Mesendoderm (in vitro differentiated cells): ENCODE results near the gene DAG1.
A peak's percentile ranks its signal among the peaks of the same experiment; 100 is the strongest.

ENCODE experiments used
- DNase-seq: peaks from one replicate; pipeline ENCODE4 v3.0.0; 2013
- H2AK5ac ChIP-seq: 2 replicates; pipeline ENCODE4 v1.6.1; 2013; ENCODE audit warnings: low read length, inconsistent platforms
- H2BK120ac ChIP-seq: 2 replicates; pipeline ENCODE4 v1.6.1; 2013; ENCODE audit warnings: low read depth, mild to moderate bottlenecking, low read length, moderate library complexity, mixed read lengths
- H2BK15ac ChIP-seq: replicated peaks from 2 replicates; pipeline ENCODE4 v1.6.1; 2013; ENCODE audit warnings: low read depth, mild to moderate bottlenecking, moderate library complexity
- H2BK5ac ChIP-seq: 2 replicates; pipeline ENCODE4 v1.6.1; 2013; ENCODE audit warnings: low read length, inconsistent platforms
- H3K18ac ChIP-seq: 2 replicates; pipeline ENCODE4 v1.6.1; 2013; ENCODE audit warnings: mild to moderate bottlenecking, low read length, mixed read lengths
- H3K23ac ChIP-seq: one replicate; pipeline ENCODE4 v1.6.1; 2013; ENCODE audit warnings: low read length
- H3K27ac ChIP-seq: 2 replicates; pipeline ENCODE4 v1.5.1; 2013; ENCODE audit warnings: low read depth, mild to moderate bottlenecking, inconsistent platforms, low read length, moderate library complexity
- H3K27me3 ChIP-seq: 2 replicates; pipeline ENCODE4 v1.6.1; 2013; ENCODE audit warnings: low read length, control low read depth, mild to moderate bottlenecking, inconsistent platforms; ENCODE audit not compliant: insufficient read depth, poor library complexity
- H3K36me3 ChIP-seq: 2 replicates; pipeline ENCODE4 v1.6.1; 2013; ENCODE audit warnings: low read length, inconsistent platforms; ENCODE audit not compliant: control insufficient read depth, insufficient read depth
- H3K4ac ChIP-seq: one replicate; pipeline ENCODE4 v1.6.1; 2013; ENCODE audit warnings: low read depth, mild to moderate bottlenecking, low read length, moderate library complexity
- H3K4me1 ChIP-seq: 2 replicates; pipeline ENCODE4 v1.6.1; 2013; ENCODE audit warnings: low read depth, low read length, inconsistent platforms; ENCODE audit not compliant: control insufficient read depth
- H3K4me2 ChIP-seq: 2 replicates; pipeline ENCODE4 v1.6.1; 2013; ENCODE audit warnings: low read length
- H3K4me3 ChIP-seq: 2 replicates; pipeline ENCODE4 v1.5.1; 2013; ENCODE audit warnings: mild to moderate bottlenecking, low read length
- H3K56ac ChIP-seq: one replicate; pipeline ENCODE4 v1.6.1; 2013; ENCODE audit warnings: low read length
- H3K79me1 ChIP-seq: 2 replicates; pipeline ENCODE4 v1.6.1; 2013; ENCODE audit warnings: low read length, inconsistent platforms
- H3K79me2 ChIP-seq: 2 replicates; pipeline ENCODE4 v1.6.1; 2013; ENCODE audit warnings: mild to moderate bottlenecking, low read length; ENCODE audit not compliant: control insufficient read depth, insufficient read depth
- H3K9ac ChIP-seq: 2 replicates; pipeline ENCODE4 v1.6.1; 2013; ENCODE audit warnings: low read length, inconsistent platforms
- H4K5ac ChIP-seq: one replicate; pipeline ENCODE4 v1.6.1; 2013; ENCODE audit warnings: low read length
- H4K8ac ChIP-seq: one replicate; pipeline ENCODE4 v1.6.1; 2013; ENCODE audit warnings: low read depth, mild to moderate bottlenecking, control low read depth, low read length, moderate library complexity
- WGBS: extraction: QIAGEN DNeasy Blood & Tissue Kit; methylation state at CpG from one replicate; pipeline ENCODE4 v1.1.7; 2013; ENCODE audit warnings: low lambda C conversion rate, missing lambda C conversion rate; ENCODE audit not compliant: insufficient coverage; ENCODE audit errors: extremely low coverage; 5-methylcytosine and 5-hydroxymethylcytosine counted together

The DAG1 gene

GRCh38 chr3:49536875-49537533 lies 66.9 kb downstream of the DAG1 start:
- WGBS = no CpG with 5 or more reads among the region's 16 CpGs
- Histone ChIP-seq H3K56ac (no peak overlapping the region), H3K23ac (no peak overlapping the region), H2AK5ac (no peak overlapping the region), H3K18ac (no peak overlapping the region), H3K79me1 (no peaks in the 10 kb centered on the region), H4K5ac (no peak overlapping the region), H2BK15ac (no peak overlapping the region), H3K4me3 (no peak overlapping the region), H3K4me1 (no peaks in the 10 kb centered on the region), H2BK5ac (no peak overlapping the region), H3K4ac (no peak overlapping the region), H3K9ac (no peak overlapping the region), H3K27ac (no peak overlapping the region), H2BK120ac (no peak overlapping the region), H3K4me2 (no peak overlapping the region), H3K79me2 (no peaks in the 10 kb centered on the region), H3K36me3 (peaks cover 8% of the 10 kb centered on the region), H4K8ac (no peak overlapping the region), H3K27me3 (no peaks in the 10 kb centered on the region)
- DNase-seq = peak; percentile 66

- no peaks in the 10 kb centered on the region for H3K36me3 ChIP-seq
- no peaks in the 10 kb centered on the region for H3K79me1 ChIP-seq
- H2BK15ac ChIP-seq = no peak overlapping the region
- no peak overlapping the region for H4K8ac ChIP-seq
- peak; percentile 94 for DNase-seq
- H3K18ac ChIP-seq = no peak overlapping the region
- H3K4me2 ChIP-seq = peak overlapping the region; percentile 77
- H3K27ac ChIP-seq = peak overlapping the region; percentile 42
- no peak overlapping the region for H2AK5ac ChIP-seq
- H4K5ac ChIP-seq = no peak overlapping the region
- H3K23ac ChIP-seq = no peak overlapping the region
- no peak overlapping the region for H2BK120ac ChIP-seq
- no peak overlapping the region for H3K4ac ChIP-seq
- peak overlapping the region; percentile 82 for H3K9ac ChIP-seq
- H2BK5ac ChIP-seq = no peak overlapping the region
- peak overlapping the region; percentile 88 for H3K56ac ChIP-seq
- WGBS = no CpG with 5 or more reads among the region's 63 CpGs
- no peaks in the 10 kb centered on the region for H3K4me1 ChIP-seq
- peaks cover 2% of the 10 kb centered on the region for H3K27me3 ChIP-seq
- no peaks in the 10 kb centered on the region for H3K79me2 ChIP-seq
- peak overlapping the region; percentile 48 for H3K4me3 ChIP-seq
Measured at GRCh38 chr3:49539659-49540560, 69.8 kb downstream of the DAG1 start.

- no peaks in the 10 kb centered on the region for H3K27me3 ChIP-seq
Measured at GRCh38 chr3:49552087-49552486, 82.0 kb downstream of the DAG1 start.

GRCh38 chr3:49553324-49553691 lies 83.2 kb downstream of the DAG1 start:
- Histone ChIP-seq H2BK5ac (no peak overlapping the region), H4K5ac (no peak overlapping the region), H4K8ac (no peak overlapping the region), H3K4ac (no peak overlapping the region), H3K36me3 (no peaks in the 10 kb centered on the region), H2BK15ac (no peak overlapping the region), H3K4me1 (peaks cover 4% of the 10 kb centered on the region), H2BK120ac (no peak overlapping the region), H3K79me1 (no peaks in the 10 kb centered on the region), H3K27me3 (no peaks in the 10 kb centered on the region), H3K56ac (peak overlapping the region; percentile 82), H3K23ac (no peak overlapping the region), H3K4me2 (peak overlapping the region; percentile 54), H3K4me3 (no peak overlapping the region), H3K27ac (no peak overlapping the region), H3K9ac (peak overlapping the region; percentile 60), H3K18ac (no peak overlapping the region), H2AK5ac (no peak overlapping the region), H3K79me2 (no peaks in the 10 kb centered on the region)
- peak; percentile 8 for DNase-seq
- WGBS = no CpG with 5 or more reads among the region's 8 CpGs

More at GRCh38 chr3:49552087-49552486, 82.0 kb downstream of the DAG1 start:
- H3K36me3 ChIP-seq = no peaks in the 10 kb centered on the region
- H4K8ac ChIP-seq = no peak overlapping the region
- H3K23ac ChIP-seq = no peak overlapping the region
- no peak overlapping the region for H4K5ac ChIP-seq
- no peak overlapping the region for H2AK5ac ChIP-seq
- no peak overlapping the region for H2BK15ac ChIP-seq
- H3K27ac ChIP-seq = no peak overlapping the region
- H3K4me1 ChIP-seq = peaks cover 4% of the 10 kb centered on the region
- no peaks in the 10 kb centered on the region for H3K79me1 ChIP-seq
- no peak overlapping the region for H3K18ac ChIP-seq
- H3K4ac ChIP-seq = no peak overlapping the region
- H3K4me2 ChIP-seq = no peak overlapping the region
- H3K4me3 ChIP-seq = no peak overlapping the region
- DNase-seq = no peak
- H3K9ac ChIP-seq = no peak overlapping the region
- H2BK120ac ChIP-seq = no peak overlapping the region
- H2BK5ac ChIP-seq = no peak overlapping the region
- H3K56ac ChIP-seq = no peak overlapping the region
- H3K79me2 ChIP-seq = no peaks in the 10 kb centered on the region

GRCh38 chr3:49553692-49554632 lies 83.9 kb downstream of the DAG1 start, which contains the start of gene BSN:
Gene BSN, plus strand, starts transcription at chr3:49554477. Its CDS starts 126 bp downstream, at chr3:49554603.
- H3K56ac ChIP-seq = peak within 1 kb of the TSS; percentile 82
- H3K9ac ChIP-seq = peak within 1 kb of the TSS; percentile 60
- H3K27ac ChIP-seq = peak within 1 kb of the TSS; percentile 4
- no peak within 1 kb of the TSS for H2BK5ac ChIP-seq
- no peak within 1 kb of the TSS for H2BK120ac ChIP-seq
- peak; percentile 93 for DNase-seq
- H3K79me2 ChIP-seq = no peaks in the 10 kb centered on the region
- no peak within 1 kb of the TSS for H4K5ac ChIP-seq
- no peak within 1 kb of the TSS for H2BK15ac ChIP-seq
- H3K4ac ChIP-seq = no peak within 1 kb of the TSS
- peak within 1 kb of the TSS; percentile 69 for H4K8ac ChIP-seq
- H3K4me2 ChIP-seq = peak within 1 kb of the TSS; percentile 85
- no peaks in the 10 kb centered on the region for H3K79me1 ChIP-seq
- H3K23ac ChIP-seq = peak within 1 kb of the TSS; percentile 80
- no peak within 1 kb of the TSS for H2AK5ac ChIP-seq
- no CpG with 5 or more reads among the region's 76 CpGs for WGBS
- H3K27me3 ChIP-seq = no peaks in the 10 kb centered on the region
- peaks cover 4% of the 10 kb centered on the region for H3K4me1 ChIP-seq
- peak within 1 kb of the TSS; percentile 55 for H3K18ac ChIP-seq
- peak within 1 kb of the TSS; percentile 82 for H3K4me3 ChIP-seq
- H3K36me3 ChIP-seq = no peaks in the 10 kb centered on the region
